Erythroblast (primary cell): ENCODE measurements around the gene CELA2B.

Source experiments
- GATA1 ChIP-seq: IDR thresholded peaks from 2 replicates; pipeline ENCODE4 v1.6.1; 2011; ENCODE audit warnings: low read depth, mild to moderate bottlenecking, control low read depth, low read length, moderate library complexity
- POLR2A ChIP-seq: IDR thresholded peaks from 2 replicates; pipeline ENCODE4 v1.6.1; 2011; ENCODE audit warnings: mild to moderate bottlenecking, low read length

DNA sequence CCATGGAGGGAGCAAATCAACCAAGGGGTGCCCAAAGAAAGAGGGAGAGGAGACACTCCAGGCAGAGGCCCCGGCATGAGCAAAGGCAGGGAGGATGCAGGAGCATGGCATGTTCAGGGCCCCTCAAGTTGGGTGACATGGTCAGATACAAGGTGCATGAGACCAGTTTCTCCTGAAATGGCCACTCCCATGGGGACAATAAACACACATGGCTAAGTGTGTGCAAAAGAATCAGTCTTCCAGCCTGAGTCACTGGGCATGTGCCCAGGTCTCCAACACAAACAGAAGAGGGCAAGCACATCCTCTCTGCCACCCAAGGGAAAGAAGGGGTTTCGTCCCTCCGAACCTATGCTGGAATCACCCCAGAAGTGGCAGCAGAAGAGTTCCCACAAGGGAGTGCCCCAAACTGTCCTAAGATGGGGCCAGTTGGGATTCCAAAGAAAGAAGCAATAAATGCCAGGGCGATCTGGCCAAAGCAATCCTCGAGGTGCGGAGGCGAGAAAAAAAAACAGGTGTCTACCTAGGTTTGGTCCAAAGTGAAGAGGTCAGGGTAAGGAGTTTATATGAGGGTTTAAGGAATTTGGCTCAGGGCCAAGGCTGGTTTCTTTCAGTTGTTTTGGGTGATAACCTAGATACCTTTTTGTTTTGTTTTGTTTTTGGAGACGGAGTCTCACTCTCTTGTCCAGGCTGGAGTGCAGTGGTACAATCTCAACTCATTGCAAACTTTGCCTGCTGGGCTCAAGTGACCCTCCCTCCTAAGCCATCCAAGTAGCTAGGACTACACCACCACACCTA, 34.9 kb downstream of the CELA2B start:
- no peak for TF ChIP-seq POLR2A
- no peak for TF ChIP-seq GATA1
